ENCODE results near the gene TBP. TPM values are rescaled to one million over a fixed set of nuclear protein-coding genes. Genes with fewer than 3 reads are reported as not detected.
"Not testable (repeated sequence)": the region's sequence is repeated elsewhere in the genome, so short reads cannot be mapped to it uniquely, and the experiment has no call there.

TBP gene
- polyA plus RNA-seq (2013) = 16.5 TPM

- peak; percentile 99 to 100 (median 99) for DNase-seq
- ChIA-PET CTCF (interaction anchor here (3.1 kb wide), 1 partner anchor 30 kb away, joined by 7 read pairs; the partner anchor contains the start of gene PDCD2), POLR2A (interaction anchor here (0.6 to 1.1 kb wide), 2 partner anchors 30 to 37 kb away, joined by 3 to 4 read pairs; partner anchors contain the start of gene PDCD2)
- peaks cover 18 to 35% (median 28%) of the 10 kb centered on the region in 4 experiments for H3K4me1 ChIP-seq (ENCODE audit: control extremely low read depth in 1 of 4, control insufficient read depth in 4 of 4, insufficient read depth in 4 of 4, low read length in 3 of 4)
- H3K4me3 ChIP-seq (ENCODE audit: control insufficient read depth in 1 of 7, extremely low read depth in 1 of 7, insufficient read depth in 4 of 7, low read depth in 2 of 7, low read length in 6 of 7) = peak within 1 kb of the TSS; percentile 87 to 100 (median 99)
- 0% methylated on average over 41 of the region's 51 CpGs for WGBS (ENCODE audit: insufficient coverage)
- H3K36me3 ChIP-seq (ENCODE audit: control insufficient read depth in 4 of 4, insufficient read depth in 4 of 4, low read length in 3 of 4) = peaks cover 2 to 26% (median 11%) of the 10 kb centered on the region in 4 experiments
- H3K9me3 ChIP-seq (ENCODE audit: control extremely low read depth in 1 of 5, control insufficient read depth in 4 of 5, insufficient read depth in 2 of 5, low read depth in 1 of 5, low read length in 4 of 5) = no peaks in the 10 kb centered on the region
- peak within 1 kb of the TSS; percentile 91 to 97 for H3K27ac ChIP-seq (ENCODE audit: insufficient read depth in 1 of 2, low read depth in 1 of 2, low read length in 2 of 2, poor library complexity in 1 of 2, severe bottlenecking in 2 of 2)
- no peaks in the 10 kb centered on the region for H3K27me3 ChIP-seq (replicated peaks in 2 of 5; ENCODE audit: control insufficient read depth in 4 of 5, insufficient read depth in 5 of 5, low read length in 4 of 5)
Measured at GRCh38 chr6:170554013-170554795, at the start of gene TBP. TBP (plus strand) TSS chr6:170554369; CDS start chr6:170557030, 2,661 bp downstream.

- POLR2A ChIA-PET = no interaction called here
- CTCF ChIA-PET = interaction anchor here (1.2 to 1.3 kb wide), 2 partner anchors 13 to 15 kb away, joined by 4 read pairs; no protein-coding TSS in a partner anchor
- H3K36me3 ChIP-seq (ENCODE audit: control insufficient read depth in 4 of 4, insufficient read depth in 4 of 4, low read length in 3 of 4) = no peaks in the 10 kb centered on the region
- H3K27me3 ChIP-seq (replicated peaks in 2 of 5; ENCODE audit: control insufficient read depth in 4 of 5, insufficient read depth in 5 of 5, low read length in 4 of 5) = peaks cover 0 to 6% (median 2%) of the 10 kb centered on the region in 5 experiments
- no peak overlapping the region for H3K27ac ChIP-seq (ENCODE audit: insufficient read depth in 1 of 2, low read depth in 1 of 2, low read length in 2 of 2, poor library complexity in 1 of 2, severe bottlenecking in 2 of 2)
- peaks cover 0 to 13% (median 2%) of the 10 kb centered on the region in 4 experiments for H3K4me1 ChIP-seq (ENCODE audit: control extremely low read depth in 1 of 4, control insufficient read depth in 4 of 4, insufficient read depth in 4 of 4, low read length in 3 of 4)
- peak; percentile 29 to 85 (median 59) for DNase-seq
- H3K4me3 ChIP-seq (ENCODE audit: control insufficient read depth in 1 of 7, extremely low read depth in 1 of 7, insufficient read depth in 4 of 7, low read depth in 2 of 7, low read length in 6 of 7) = no peak overlapping the region
- 18% methylated on average over 2 of the region's 4 CpGs for WGBS (ENCODE audit: insufficient coverage)
- peaks cover 0 to 24% (median 22%) of the 10 kb centered on the region in 5 experiments for H3K9me3 ChIP-seq (ENCODE audit: control extremely low read depth in 1 of 5, control insufficient read depth in 4 of 5, insufficient read depth in 2 of 5, low read depth in 1 of 5, low read length in 4 of 5)
Measured at GRCh38 chr6:170504479-170504878, 49.7 kb upstream of the TBP start.

GRCh38 chr6:170505306-170505705 lies 48.9 kb upstream of the TBP start:
- ChIA-PET CTCF (interaction anchor here (1.1 to 1.3 kb wide), 3 partner anchors 12 to 16 kb away, joined by 4 read pairs; no protein-coding TSS in a partner anchor), POLR2A (no interaction called here)
- Histone ChIP-seq H3K27me3 (replicated peaks in 2 of 5; ENCODE audit: control insufficient read depth in 4 of 5, insufficient read depth in 5 of 5, low read length in 4 of 5) (peaks cover 0 to 6% (median 2%) of the 10 kb centered on the region in 5 experiments), H3K4me3 (ENCODE audit: control insufficient read depth in 1 of 7, extremely low read depth in 1 of 7, insufficient read depth in 4 of 7, low read depth in 2 of 7, low read length in 6 of 7) (no peak overlapping the region), H3K4me1 (ENCODE audit: control extremely low read depth in 1 of 4, control insufficient read depth in 4 of 4, insufficient read depth in 4 of 4, low read length in 3 of 4) (peaks cover 0 to 13% (median 2%) of the 10 kb centered on the region in 4 experiments), H3K9me3 (ENCODE audit: control extremely low read depth in 1 of 5, control insufficient read depth in 4 of 5, insufficient read depth in 2 of 5, low read depth in 1 of 5, low read length in 4 of 5) (peaks cover 0 to 24% (median 22%) of the 10 kb centered on the region in 5 experiments), H3K27ac (ENCODE audit: insufficient read depth in 1 of 2, low read depth in 1 of 2, low read length in 2 of 2, poor library complexity in 1 of 2, severe bottlenecking in 2 of 2) (no peak overlapping the region), H3K36me3 (ENCODE audit: control insufficient read depth in 4 of 4, insufficient read depth in 4 of 4, low read length in 3 of 4) (no peaks in the 10 kb centered on the region)
- DNase-seq = no peak
- 40% methylated on average over 8 of the region's 9 CpGs for WGBS (ENCODE audit: insufficient coverage)

GRCh38 chr6:170506446-170506845 lies 47.7 kb upstream of the TBP start:
- peak in 2 of 3 donors; percentile 38 to 71 for DNase-seq
- POLR2A ChIA-PET = no interaction called here
- peaks cover 0 to 13% (median 2%) of the 10 kb centered on the region in 4 experiments for H3K4me1 ChIP-seq (ENCODE audit: control extremely low read depth in 1 of 4, control insufficient read depth in 4 of 4, insufficient read depth in 4 of 4, low read length in 3 of 4)
- 54% methylated on average over 3 of the region's 4 CpGs for WGBS (ENCODE audit: insufficient coverage)
- H3K9me3 ChIP-seq (ENCODE audit: control extremely low read depth in 1 of 5, control insufficient read depth in 4 of 5, insufficient read depth in 2 of 5, low read depth in 1 of 5, low read length in 4 of 5) = peaks cover 0 to 18% (median 15%) of the 10 kb centered on the region in 5 experiments
- H3K36me3 ChIP-seq (ENCODE audit: control insufficient read depth in 4 of 4, insufficient read depth in 4 of 4, low read length in 3 of 4) = no peaks in the 10 kb centered on the region
- CTCF ChIA-PET = interaction anchor here (0.6 to 1.5 kb wide), 3 partner anchors 11 to 548 kb away, joined by 4 read pairs; no protein-coding TSS in a partner anchor
- H3K27ac ChIP-seq (ENCODE audit: insufficient read depth in 1 of 2, low read depth in 1 of 2, low read length in 2 of 2, poor library complexity in 1 of 2, severe bottlenecking in 2 of 2) = no peak overlapping the region
- H3K4me3 ChIP-seq (ENCODE audit: control insufficient read depth in 1 of 7, extremely low read depth in 1 of 7, insufficient read depth in 4 of 7, low read depth in 2 of 7, low read length in 6 of 7) = no peak overlapping the region
- peaks cover 0 to 3% (median 2%) of the 10 kb centered on the region in 5 experiments for H3K27me3 ChIP-seq (replicated peaks in 2 of 5; ENCODE audit: control insufficient read depth in 4 of 5, insufficient read depth in 5 of 5, low read length in 4 of 5)

- CTCF ChIA-PET = interaction anchor here (0.8 to 1.5 kb wide), 3 partner anchors 9 to 558 kb away, joined by 3 to 4 read pairs (median 3); no protein-coding TSS in a partner anchor
Measured at GRCh38 chr6:170507728-170508127, 46.4 kb upstream of the TBP start.

GRCh38 chr6:170508275-170508674 lies 45.9 kb upstream of the TBP start:
- H3K9me3 ChIP-seq (ENCODE audit: control extremely low read depth in 1 of 5, control insufficient read depth in 4 of 5, insufficient read depth in 2 of 5, low read depth in 1 of 5, low read length in 4 of 5); H3K27me3 ChIP-seq (replicated peaks in 2 of 5; ENCODE audit: control insufficient read depth in 4 of 5, insufficient read depth in 5 of 5, low read length in 4 of 5); POLR2A ChIA-PET; H3K36me3 ChIP-seq (ENCODE audit: control insufficient read depth in 4 of 4, insufficient read depth in 4 of 4, low read length in 3 of 4); H3K4me3 ChIP-seq (ENCODE audit: control insufficient read depth in 1 of 7, extremely low read depth in 1 of 7, insufficient read depth in 4 of 7, low read depth in 2 of 7, low read length in 6 of 7); DNase-seq; H3K27ac ChIP-seq (ENCODE audit: insufficient read depth in 1 of 2, low read depth in 1 of 2, low read length in 2 of 2, poor library complexity in 1 of 2, severe bottlenecking in 2 of 2): not testable (repeated sequence)
- WGBS (ENCODE audit: insufficient coverage) = no CpG with 5 or more reads among the region's 1 CpG
- CTCF ChIA-PET = interaction anchor here (0.9 kb wide), 1 partner anchor 18 kb away, joined by 3 read pairs; no protein-coding TSS in a partner anchor
- H3K4me1 ChIP-seq (ENCODE audit: control extremely low read depth in 1 of 4, control insufficient read depth in 4 of 4, insufficient read depth in 4 of 4, low read length in 3 of 4) = peaks cover 0 to 13% (median 2%) of the 10 kb centered on the region in 4 experiments

More at GRCh38 chr6:170507728-170508127, 46.4 kb upstream of the TBP start:
- POLR2A ChIA-PET; H3K27me3 ChIP-seq (replicated peaks in 2 of 5; ENCODE audit: control insufficient read depth in 4 of 5, insufficient read depth in 5 of 5, low read length in 4 of 5); H3K4me3 ChIP-seq (ENCODE audit: control insufficient read depth in 1 of 7, extremely low read depth in 1 of 7, insufficient read depth in 4 of 7, low read depth in 2 of 7, low read length in 6 of 7); H3K27ac ChIP-seq (ENCODE audit: insufficient read depth in 1 of 2, low read depth in 1 of 2, low read length in 2 of 2, poor library complexity in 1 of 2, severe bottlenecking in 2 of 2); H3K36me3 ChIP-seq (ENCODE audit: control insufficient read depth in 4 of 4, insufficient read depth in 4 of 4, low read length in 3 of 4); H3K9me3 ChIP-seq (ENCODE audit: control extremely low read depth in 1 of 5, control insufficient read depth in 4 of 5, insufficient read depth in 2 of 5, low read depth in 1 of 5, low read length in 4 of 5); DNase-seq: not testable (repeated sequence)
- WGBS (ENCODE audit: insufficient coverage) = no CpG with 5 or more reads among the region's 2 CpGs
- H3K4me1 ChIP-seq (ENCODE audit: control extremely low read depth in 1 of 4, control insufficient read depth in 4 of 4, insufficient read depth in 4 of 4, low read length in 3 of 4) = peaks cover 0 to 13% (median 2%) of the 10 kb centered on the region in 4 experiments
